Measurements from ENCODE around the gene SLCO2A1.

DNA sequence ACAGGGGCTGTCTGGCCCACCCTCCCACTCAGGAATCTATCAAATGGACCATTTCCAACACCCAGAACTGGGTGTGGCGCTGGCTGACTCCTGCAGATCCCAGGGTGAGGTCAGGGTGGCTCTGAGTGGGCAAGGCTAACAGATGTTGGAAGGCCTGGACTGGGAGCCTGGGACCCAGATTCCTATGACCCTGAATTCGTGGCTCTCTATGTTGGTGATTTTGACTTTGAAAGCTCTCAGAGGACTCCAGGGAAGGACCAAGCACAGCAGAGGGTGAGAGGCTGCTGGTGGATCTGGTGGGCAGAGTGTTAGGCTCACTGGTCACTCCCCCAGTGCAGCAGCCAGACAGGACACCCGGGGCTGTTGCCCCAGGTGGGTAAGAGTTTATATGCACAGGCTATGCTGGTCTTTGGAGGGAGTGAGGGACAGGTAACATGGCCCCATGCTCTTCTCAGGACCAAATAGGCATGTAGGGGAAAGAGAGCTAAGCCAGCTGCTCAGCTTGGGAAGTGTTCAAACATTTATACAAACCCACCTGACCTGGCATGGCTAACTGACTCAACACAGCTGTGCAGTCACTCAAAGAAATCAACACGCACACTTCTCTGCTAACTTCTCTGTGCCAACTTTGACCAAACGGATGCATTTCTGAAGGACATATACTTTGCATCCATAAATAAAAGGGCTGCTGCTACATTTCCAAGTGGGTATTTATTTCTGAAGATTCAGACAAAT lies 71.5 kb downstream of the SLCO2A1 start:
- TF ChIP-seq, protein P1, sequence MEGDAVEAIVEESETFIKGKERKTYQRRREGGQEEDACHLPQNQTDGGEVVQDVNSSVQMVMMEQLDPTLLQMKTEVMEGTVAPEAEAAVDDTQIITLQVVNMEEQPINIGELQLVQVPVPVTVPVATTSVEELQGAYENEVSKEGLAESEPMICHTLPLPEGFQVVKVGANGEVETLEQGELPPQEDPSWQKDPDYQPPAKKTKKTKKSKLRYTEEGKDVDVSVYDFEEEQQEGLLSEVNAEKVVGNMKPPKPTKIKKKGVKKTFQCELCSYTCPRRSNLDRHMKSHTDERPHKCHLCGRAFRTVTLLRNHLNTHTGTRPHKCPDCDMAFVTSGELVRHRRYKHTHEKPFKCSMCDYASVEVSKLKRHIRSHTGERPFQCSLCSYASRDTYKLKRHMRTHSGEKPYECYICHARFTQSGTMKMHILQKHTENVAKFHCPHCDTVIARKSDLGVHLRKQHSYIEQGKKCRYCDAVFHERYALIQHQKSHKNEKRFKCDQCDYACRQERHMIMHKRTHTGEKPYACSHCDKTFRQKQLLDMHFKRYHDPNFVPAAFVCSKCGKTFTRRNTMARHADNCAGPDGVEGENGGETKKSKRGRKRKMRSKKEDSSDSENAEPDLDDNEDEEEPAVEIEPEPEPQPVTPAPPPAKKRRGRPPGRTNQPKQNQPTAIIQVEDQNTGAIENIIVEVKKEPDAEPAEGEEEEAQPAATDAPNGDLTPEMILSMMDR (IDR thresholded peaks at IDR 0.05), result no peak
- no peak for TF ChIP-seq EZH2 (IDR thresholded peaks at IDR 0.05; ENCODE audit: borderline replicate concordance, insufficient read depth, low read depth, low read length, poor library complexity, severe bottlenecking)
